DMS 273 (cell line): Measurements from ENCODE around the gene COX7B2.

ENCODE experiments used
- DNase-seq: peaks from one replicate; lab custom pipeline; 2025; ENCODE audit not compliant: unreplicated experiment; lab: John Stamatoyannopoulos, UW

Gene COX7B2

GRCh38 chr4:46720055-46720454, 189.0 kb downstream of the COX7B2 start:
- DNase-seq = no peak

DNA sequence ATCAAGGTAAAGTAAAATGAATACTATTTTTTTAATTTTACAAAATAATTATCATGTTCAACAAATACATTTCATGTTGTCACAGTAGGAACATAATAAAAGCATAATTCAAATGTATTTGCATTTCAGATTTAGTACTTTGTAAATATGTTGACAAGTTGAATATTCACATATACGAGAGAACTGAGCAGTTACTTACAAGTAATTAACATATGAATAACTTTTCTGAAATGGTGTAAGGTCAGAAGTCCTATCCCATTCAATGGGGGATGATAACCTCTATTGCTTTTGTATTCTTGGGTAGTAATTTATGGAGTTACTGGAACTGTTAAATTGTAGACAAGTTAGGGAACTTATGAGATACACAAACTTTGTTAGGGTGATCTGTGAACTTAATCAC, 191.1 kb downstream of the COX7B2 start:
- DNase-seq = no peak

GRCh38 chr4:46715468-46715867, 193.6 kb downstream of the COX7B2 start:
- no peak for DNase-seq

GRCh38 chr4:46698891-46699290, 210.2 kb downstream of the COX7B2 start:
- DNase-seq = no peak
